HepG2 (cell line): Measurements from ENCODE around the gene KIAA0232. TPM values are rescaled to one million over a fixed set of nuclear protein-coding genes. Genes with fewer than 3 reads are reported as not detected.
A peak's percentile ranks its signal among the peaks of the same experiment; 100 is the strongest.

Source experiments
- ASH2L ChIP-seq: fragments of 300-600, 200-600 bp; sonication (generic); IDR thresholded peaks from 2 replicates; pipeline ENCODE4 v1.7.0; 2017; ENCODE audit warnings: low read depth, mild to moderate bottlenecking, moderate library complexity, mixed read lengths, low read length; ENCODE audit not compliant: insufficient read length
- ATF7-NPFF ChIP-seq: sonication (generic); formaldehyde crosslinking; IDR thresholded peaks from 2 replicates; pipeline ENCODE4 v1.8.1; 2023; ENCODE audit warnings: mild to moderate bottlenecking, low read depth, missing genetic modification reagents, moderate library complexity
- CREB1 ChIP-seq, 2 experiments: fragments of 450-650 bp in 1 of 2; IDR thresholded peaks; 2 replicates each; pipeline ENCODE4 v1.6.1; 2016 to 2017; ENCODE audit warnings: control low read depth in 1 of 2, mild to moderate bottlenecking in 1 of 2, missing compliant biosample characterization in 1 of 2, missing genetic modification characterization in 1 of 2
- DBP ChIP-seq: sonication (generic); formaldehyde crosslinking; IDR thresholded peaks from 2 replicates; pipeline ENCODE4 v1.4.0; 2020; ENCODE audit warnings: missing genetic modification reagents; ENCODE audit errors: not compliant biosample characterization
- DDIT3 ChIP-seq: sonication (generic); formaldehyde crosslinking; IDR thresholded peaks from 2 replicates; pipeline ENCODE4 v1.4.0; 2020; ENCODE audit warnings: mild to moderate bottlenecking, missing genetic modification reagents
- ERF ChIP-seq: IDR thresholded peaks from 2 replicates; pipeline ENCODE4 v1.6.1; 2018; ENCODE audit warnings: missing biosample characterization, missing genetic modification reagents
- HNRNPL ChIP-seq: fragments of 200-400 bp; formaldehyde crosslinking; IDR thresholded peaks from 2 replicates; pipeline ENCODE4 v1.6.1; 2017; ENCODE audit warnings: mild to moderate bottlenecking, low read depth, low read length
- POLR2A ChIP-seq, 2 experiments: IDR thresholded peaks; 2 replicates each; pipeline ENCODE4 v1.6.1; 2011; ENCODE audit warnings: low read depth in 2 of 2, low read length in 2 of 2, mild to moderate bottlenecking in 1 of 2, moderate library complexity in 1 of 2; ENCODE audit not compliant: insufficient read depth in 1 of 2
- PTBP1 ChIP-seq: fragments of 200-400 bp; formaldehyde crosslinking; IDR thresholded peaks from 2 replicates; pipeline ENCODE4 v1.6.1; 2018; ENCODE audit warnings: low read length, low read depth; ENCODE audit not compliant: poor library complexity, severe bottlenecking
- RAD51 ChIP-seq: fragments of 450-650 bp; IDR thresholded peaks from 2 replicates; pipeline ENCODE4 v1.6.1; 2016; ENCODE audit warnings: borderline replicate concordance
- REXO4 ChIP-seq: sonication (generic); formaldehyde crosslinking; IDR thresholded peaks from 2 replicates; pipeline ENCODE4 v1.8.0; 2022; ENCODE audit warnings: missing genetic modification reagents, mild to moderate bottlenecking, borderline replicate concordance
- SIX4 ChIP-seq: sonication (generic); formaldehyde crosslinking; IDR thresholded peaks from 2 replicates; pipeline ENCODE4 v1.4.0; 2020; ENCODE audit warnings: missing genetic modification reagents
- SMARCE1 ChIP-seq: fragments of 450-650 bp; IDR thresholded peaks from 2 replicates; pipeline ENCODE4 v1.6.1; 2017; ENCODE audit warnings: borderline replicate concordance
- SNAI1 ChIP-seq: sonication (generic); formaldehyde crosslinking; IDR thresholded peaks from 2 replicates; pipeline ENCODE4 v1.5.0; 2020; ENCODE audit warnings: mild to moderate bottlenecking, missing genetic modification reagents, borderline replicate concordance
- TEAD3 ChIP-seq: optimal IDR thresholded peaks from 2 replicates; pipeline ENCODE3; 2016; ENCODE audit warnings: borderline replicate concordance
- ZBTB40 ChIP-seq, 2 experiments: fragments of 450-650 bp in 1 of 2; sonication (generic) in 1 of 2; formaldehyde crosslinking in 1 of 2; IDR thresholded peaks; 2 replicates each; pipeline versions ENCODE4 v1.6.1 to v1.8.0; 2016 to 2022; ENCODE audit warnings: antibody characterized with exemption in 1 of 2, mild to moderate bottlenecking in 1 of 2, missing genetic modification reagents in 1 of 2
- ZMYM3 ChIP-seq: sonication (generic); formaldehyde crosslinking; IDR thresholded peaks from 2 replicates; pipeline ENCODE4 v1.5.1; 2020; ENCODE audit warnings: mild to moderate bottlenecking, missing genetic modification reagents
- ZNF3 ChIP-seq: IDR thresholded peaks from 2 replicates; pipeline ENCODE4 v1.7.0; 2017; ENCODE audit warnings: inconsistent platforms
- ZNF564 ChIP-seq: sonication (generic); formaldehyde crosslinking; IDR thresholded peaks from 2 replicates; pipeline ENCODE4 v1.8.1; 2023; ENCODE audit warnings: mild to moderate bottlenecking, missing genetic modification reagents
- ZNF572 ChIP-seq: sonication (generic); formaldehyde crosslinking; IDR thresholded peaks from 2 replicates; pipeline ENCODE4 v1.5.1; 2020; ENCODE audit warnings: mild to moderate bottlenecking, missing genetic modification reagents
- ZNF713 ChIP-seq: sonication (generic); formaldehyde crosslinking; IDR thresholded peaks from 2 replicates; pipeline ENCODE4 v1.4.0; 2020; ENCODE audit warnings: mild to moderate bottlenecking, missing genetic modification reagents
- polyA plus RNA-seq, 8 experiments: library from polyadenylated mRNA; depleted of rRNA in 3 of 8; stranded (reverse) in 7 of 8; unstranded in 1 of 8; fragments of >200 nt; fragmentation: Illumina TruSeq in 4 of 8; extraction: Trizol in 4 of 8; gene quantifications; 2 replicates each; pipeline versions ENCODE4 v1.2.1 to v1.2.3, GENCODE V29; 2011 to 2016; ENCODE audit warnings: low read depth in 4 of 8, missing spikeins in 1 of 8, mixed read lengths in 1 of 8; ENCODE audit not compliant: insufficient read depth in 1 of 8
- total RNA-seq, 5 experiments: library from RNA; depleted of rRNA; stranded (reverse); fragments of >200 nt; fragmentation: Illumina TruSeq; extraction: Trizol; gene quantifications; 2 replicates each; pipeline ENCODE4 v1.2.3, GENCODE V29; 2016; ENCODE audit warnings: low read depth in 1 of 5

Gene KIAA0232
- total and polyA plus RNA-seq, 2 of the 13 experiments (the other 11 are each of a cell fraction or from before 2014, with no cell fraction given), result 7.8 to 17.1 TPM

- TF ChIP-seq ZBTB40 (IDR thresholded peaks at IDR 0.05), result no peak
- TF ChIP-seq ZBTB40 (CRISPR knock-in tag; IDR thresholded peaks at IDR 0.05), result no peak
- TF ChIP-seq TEAD3, result no peak
- no peak for TF ChIP-seq RAD51
- TF ChIP-seq DDIT3 (CRISPR knock-in tag), result no peak
- TF ChIP-seq ZNF572 (CRISPR knock-in tag), result peak; percentile 81; the same call in 1 of the 2 replicates
- TF ChIP-seq ERF (CRISPR knock-in tag), result peak; percentile 56; the same call in 1 of the 2 replicates
- TF ChIP-seq ZNF713 (CRISPR knock-in tag), result no peak
- no peak for TF ChIP-seq POLR2A (IDR thresholded peaks at IDR 0.05; ENCODE audit: insufficient read depth in 1 of 2, low read depth in 2 of 2, low read length in 2 of 2)
- no peak for TF ChIP-seq DBP (CRISPR knock-in tag)
- no peak for TF ChIP-seq PTBP1
- TF ChIP-seq ZMYM3 (CRISPR knock-in tag), result peak; percentile 71
- TF ChIP-seq REXO4 (CRISPR knock-in tag), result no peak
- peak; percentile 78 for TF ChIP-seq SIX4
- no peak for TF ChIP-seq ZNF3 (CRISPR knock-in tag)
- no peak for TF ChIP-seq SMARCE1
- peak; percentile 62 for TF ChIP-seq ASH2L
- no peak for TF ChIP-seq CREB1 (IDR thresholded peaks at IDR 0.05)
- no peak for TF ChIP-seq CREB1 (CRISPR knock-in tag; IDR thresholded peaks at IDR 0.05)
- TF ChIP-seq SNAI1, result no peak
- TF ChIP-seq ZNF564 (CRISPR knock-in tag), result no peak
- no peak for TF ChIP-seq ATF7-NPFF (CRISPR knock-in tag)
- no peak for TF ChIP-seq HNRNPL
These were observed 147.4 kb downstream of the KIAA0232 start (continued) for GRCh38 chr4:6929812-6930464.
